Breast epithelium (tissue), 3 donors: Measurements from ENCODE around the gene PRR33.

ENCODE experiments used
- POLR2A ChIP-seq: fragments of 450-650 bp; IDR thresholded peaks from one replicate; pipeline ENCODE4 v1.6.1; 2016; ENCODE audit warnings: antibody characterized with exemption, mild to moderate bottlenecking, moderate library complexity
- POLR2AphosphoS5 ChIP-seq, 3 donors: sonication (generic); formaldehyde crosslinking; IDR thresholded peaks; one replicate each; pipeline ENCODE4 v1.6.1; 2017; ENCODE audit warnings: antibody characterized with exemption in 3 of 3
- TF ChIP-seq, protein P1 (sequence below), 3 donors: fragments of 450-650 bp; IDR thresholded peaks; one replicate each; pipeline ENCODE4 v1.5.1; 2016 to 2017; ENCODE audit warnings: antibody characterized with exemption in 3 of 3, mild to moderate bottlenecking in 3 of 3, moderate library complexity in 3 of 3

DNA sequence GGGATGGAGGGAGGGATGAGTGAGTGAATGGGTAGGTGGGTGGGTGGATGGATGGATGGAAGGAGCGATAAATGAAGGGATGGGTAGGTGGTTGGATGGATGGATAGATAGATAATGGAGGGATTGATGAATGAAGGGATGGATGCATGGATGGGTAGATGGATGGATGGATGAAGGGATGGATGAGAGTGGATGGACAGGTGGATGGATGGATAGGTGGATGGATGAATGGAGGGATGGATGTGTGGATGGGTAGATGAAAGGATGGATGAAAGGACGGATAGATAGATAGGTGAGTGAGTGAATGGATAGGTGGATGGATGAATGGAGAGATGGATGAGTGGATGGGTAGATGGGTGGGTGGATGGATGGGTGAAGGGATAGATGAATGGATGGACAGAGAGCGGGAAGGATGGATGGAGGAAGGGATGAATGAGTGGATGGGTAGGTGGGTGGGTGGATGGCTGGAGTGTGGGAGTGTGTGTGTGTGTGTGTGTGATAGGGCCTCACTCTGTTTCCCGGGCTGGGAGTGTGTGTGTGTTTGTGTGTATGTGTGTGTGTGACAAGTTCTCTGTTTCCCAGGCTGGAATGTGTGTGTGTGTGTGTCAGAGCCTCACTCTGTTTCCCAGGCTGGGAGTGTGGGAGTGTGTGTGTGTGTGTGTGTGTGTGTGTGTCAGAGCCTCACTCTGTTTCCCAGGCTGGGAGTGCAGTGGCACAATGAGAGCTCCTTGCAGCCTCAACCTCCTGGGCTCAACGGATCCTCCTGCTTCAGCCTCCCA lies 2.1 kb upstream of the PRR33 start:
- TF ChIP-seq, protein P1, sequence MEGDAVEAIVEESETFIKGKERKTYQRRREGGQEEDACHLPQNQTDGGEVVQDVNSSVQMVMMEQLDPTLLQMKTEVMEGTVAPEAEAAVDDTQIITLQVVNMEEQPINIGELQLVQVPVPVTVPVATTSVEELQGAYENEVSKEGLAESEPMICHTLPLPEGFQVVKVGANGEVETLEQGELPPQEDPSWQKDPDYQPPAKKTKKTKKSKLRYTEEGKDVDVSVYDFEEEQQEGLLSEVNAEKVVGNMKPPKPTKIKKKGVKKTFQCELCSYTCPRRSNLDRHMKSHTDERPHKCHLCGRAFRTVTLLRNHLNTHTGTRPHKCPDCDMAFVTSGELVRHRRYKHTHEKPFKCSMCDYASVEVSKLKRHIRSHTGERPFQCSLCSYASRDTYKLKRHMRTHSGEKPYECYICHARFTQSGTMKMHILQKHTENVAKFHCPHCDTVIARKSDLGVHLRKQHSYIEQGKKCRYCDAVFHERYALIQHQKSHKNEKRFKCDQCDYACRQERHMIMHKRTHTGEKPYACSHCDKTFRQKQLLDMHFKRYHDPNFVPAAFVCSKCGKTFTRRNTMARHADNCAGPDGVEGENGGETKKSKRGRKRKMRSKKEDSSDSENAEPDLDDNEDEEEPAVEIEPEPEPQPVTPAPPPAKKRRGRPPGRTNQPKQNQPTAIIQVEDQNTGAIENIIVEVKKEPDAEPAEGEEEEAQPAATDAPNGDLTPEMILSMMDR (IDR thresholded peaks at IDR 0.05), result no peak
- TF ChIP-seq POLR2A (no peak), POLR2AphosphoS5 (IDR thresholded peaks at IDR 0.05) (no peak)
